ENCODE results near the gene RASL12. TPM values are rescaled to one million over a fixed set of nuclear protein-coding genes. Genes with fewer than 3 reads are reported as not detected.

RASL12 gene
- total RNA-seq, 3 donors from 2014 or later (not counting 1 experiment from before 2014, with no cell fraction given): not detected

GRCh38 chr15:65066635-65067316, 1.0 kb downstream of the RASL12 start:
- Histone ChIP-seq H3K27ac (ENCODE audit: low read length) (no peak overlapping the region), H3K36me3 (ENCODE audit: control insufficient read depth, insufficient read depth, low read length) (no peaks in the 10 kb centered on the region), H3K4me3 (ENCODE audit: low read length) (no peak overlapping the region), H3K9me3 (ENCODE audit: control insufficient read depth, insufficient read depth, low read length) (no peaks in the 10 kb centered on the region), H3K4me1 (ENCODE audit: control insufficient read depth, insufficient read depth, low read length) (peaks cover 5% of the 10 kb centered on the region), H3K27me3 (ENCODE audit: control insufficient read depth, insufficient read depth, low read length) (peaks cover 12% of the 10 kb centered on the region)
- H3K4me1 Mint-ChIP-seq: peaks cover 0 to 12% of the 10 kb centered on the region in 2 donors
- H3K4me3 Mint-ChIP-seq: no peak overlapping the region
- no peak for TF ChIP-seq CTCF (IDR thresholded peaks at IDR 0.05)
- H3K27me3 Mint-ChIP-seq (ENCODE audit: low read depth in 2 of 2): peaks cover 27 to 31% of the 10 kb centered on the region in 2 donors
- H3K27ac Mint-ChIP-seq: no peak overlapping the region
- H3K36me3 Mint-ChIP-seq: no peaks in the 10 kb centered on the region
- DNase-seq: no peak
- intact Hi-C loops (cut with micrococcal nuclease): no loop called here
- H3K9me3 Mint-ChIP-seq: no peaks in the 10 kb centered on the region
- WGBS (ENCODE audit: insufficient coverage): 59% methylated on average over 9 of the region's 9 CpGs
- no peak for ATAC-seq

GRCh38 chr15:65066001-65066634, 1.7 kb downstream of the RASL12 start:
- DNase-seq: no peak
- Histone ChIP-seq H3K4me1 (ENCODE audit: control insufficient read depth, insufficient read depth, low read length) (peaks cover 5% of the 10 kb centered on the region), H3K27ac (ENCODE audit: low read length) (no peak overlapping the region), H3K27me3 (ENCODE audit: control insufficient read depth, insufficient read depth, low read length) (peaks cover 12% of the 10 kb centered on the region), H3K9me3 (ENCODE audit: control insufficient read depth, insufficient read depth, low read length) (no peaks in the 10 kb centered on the region), H3K4me3 (ENCODE audit: low read length) (no peak overlapping the region), H3K36me3 (ENCODE audit: control insufficient read depth, insufficient read depth, low read length) (no peaks in the 10 kb centered on the region)
- intact Hi-C loops (cut with micrococcal nuclease): no loop called here
- no peak for TF ChIP-seq CTCF (IDR thresholded peaks at IDR 0.05)
- H3K36me3 Mint-ChIP-seq: no peaks in the 10 kb centered on the region
- no peak overlapping the region for H3K4me3 Mint-ChIP-seq
- no peaks in the 10 kb centered on the region for H3K9me3 Mint-ChIP-seq
- peaks cover 0 to 12% of the 10 kb centered on the region in 2 donors for H3K4me1 Mint-ChIP-seq
- no peak for ATAC-seq
- no peak overlapping the region for H3K27ac Mint-ChIP-seq
- 80% methylated on average over 3 of the region's 3 CpGs for WGBS (ENCODE audit: insufficient coverage)
- H3K27me3 Mint-ChIP-seq (ENCODE audit: low read depth in 2 of 2): peaks cover 27 to 31% of the 10 kb centered on the region in 2 donors

GRCh38 chr15:65062726-65063125, 5.1 kb downstream of the RASL12 start:
- DNase-seq: no peak
- no peak for TF ChIP-seq CTCF (IDR thresholded peaks at IDR 0.05)
- no peaks in the 10 kb centered on the region for H3K36me3 Mint-ChIP-seq
- no peak overlapping the region for H3K4me3 Mint-ChIP-seq
- H3K4me1 ChIP-seq (ENCODE audit: control insufficient read depth, insufficient read depth, low read length): peaks cover 5% of the 10 kb centered on the region
- no peak overlapping the region for H3K27ac Mint-ChIP-seq
- H3K27ac ChIP-seq (ENCODE audit: low read length): no peak overlapping the region
- no peak overlapping the region for H3K4me3 ChIP-seq (ENCODE audit: low read length)
- peaks cover 0 to 6% of the 10 kb centered on the region in 2 donors for H3K4me1 Mint-ChIP-seq
- intact Hi-C loops (cut with micrococcal nuclease): no loop called here
- peaks cover 22 to 24% of the 10 kb centered on the region in 2 donors for H3K27me3 Mint-ChIP-seq (ENCODE audit: low read depth in 2 of 2)
- no peaks in the 10 kb centered on the region for H3K9me3 ChIP-seq (ENCODE audit: control insufficient read depth, insufficient read depth, low read length)
- no peaks in the 10 kb centered on the region for H3K36me3 ChIP-seq (ENCODE audit: control insufficient read depth, insufficient read depth, low read length)
- H3K27me3 ChIP-seq (ENCODE audit: control insufficient read depth, insufficient read depth, low read length): peaks cover 8% of the 10 kb centered on the region
- ATAC-seq: no peak
- WGBS (ENCODE audit: insufficient coverage): 68% methylated on average over 5 of the region's 5 CpGs
- H3K9me3 Mint-ChIP-seq: no peaks in the 10 kb centered on the region
